ENCODE results near the gene RELN.

The RELN gene

GRCh38 chr7:103719070-103719469, 270.4 kb downstream of the RELN start:
- no peaks in the 10 kb centered on the region for H3K9me3 ChIP-seq (ENCODE audit: control insufficient read depth, low read length)
- H3K27me3 ChIP-seq (ENCODE audit: control insufficient read depth, insufficient read depth, low read length, poor library complexity, severe bottlenecking) = no peaks in the 10 kb centered on the region
- H3K4me1 ChIP-seq (ENCODE audit: control insufficient read depth, insufficient read depth, low read length) = no peaks in the 10 kb centered on the region
- no peak overlapping the region for H3K27ac ChIP-seq (ENCODE audit: insufficient read depth, low read depth, low read length, poor library complexity, severe bottlenecking)
- H3K4me3 ChIP-seq (ENCODE audit: insufficient read depth, low read depth, low read length) = no peak overlapping the region
- WGBS, 2 experiments = 84 to 92% methylated on average over 2 of the region's 2 CpGs
- no peaks in the 10 kb centered on the region for H3K36me3 ChIP-seq (ENCODE audit: control insufficient read depth, insufficient read depth, low read length)

- no peak overlapping the region for H3K4me3 ChIP-seq (ENCODE audit: insufficient read depth, low read depth, low read length)
- H3K4me1 ChIP-seq (ENCODE audit: control insufficient read depth, insufficient read depth, low read length) = no peaks in the 10 kb centered on the region
- no peaks in the 10 kb centered on the region for H3K9me3 ChIP-seq (ENCODE audit: control insufficient read depth, low read length)
- H3K27me3 ChIP-seq (ENCODE audit: control insufficient read depth, insufficient read depth, low read length, poor library complexity, severe bottlenecking) = no peaks in the 10 kb centered on the region
- no peak overlapping the region for H3K27ac ChIP-seq (ENCODE audit: insufficient read depth, low read depth, low read length, poor library complexity, severe bottlenecking)
- H3K36me3 ChIP-seq (ENCODE audit: control insufficient read depth, insufficient read depth, low read length) = no peaks in the 10 kb centered on the region
Observed at GRCh38 chr7:103718482-103719061, 270.9 kb downstream of the RELN start.

GRCh38 chr7:103717574-103717973, 271.9 kb downstream of the RELN start:
- no peak overlapping the region for H3K4me3 ChIP-seq (ENCODE audit: insufficient read depth, low read depth, low read length)
- no peaks in the 10 kb centered on the region for H3K9me3 ChIP-seq (ENCODE audit: control insufficient read depth, low read length)
- no peaks in the 10 kb centered on the region for H3K36me3 ChIP-seq (ENCODE audit: control insufficient read depth, insufficient read depth, low read length)
- H3K27me3 ChIP-seq (ENCODE audit: control insufficient read depth, insufficient read depth, low read length, poor library complexity, severe bottlenecking) = no peaks in the 10 kb centered on the region
- H3K4me1 ChIP-seq (ENCODE audit: control insufficient read depth, insufficient read depth, low read length) = no peaks in the 10 kb centered on the region
- H3K27ac ChIP-seq (ENCODE audit: insufficient read depth, low read depth, low read length, poor library complexity, severe bottlenecking) = no peak overlapping the region
- 91% methylated on average over 2 of the region's 3 CpGs; no CpG with 5 or more reads in 1 of the 2 experiments for WGBS, 2 experiments

- Histone ChIP-seq H3K27me3 (ENCODE audit: control insufficient read depth, insufficient read depth, low read length, poor library complexity, severe bottlenecking) (no peaks in the 10 kb centered on the region), H3K4me1 (ENCODE audit: control insufficient read depth, insufficient read depth, low read length) (no peaks in the 10 kb centered on the region), H3K27ac (ENCODE audit: insufficient read depth, low read depth, low read length, poor library complexity, severe bottlenecking) (no peak overlapping the region), H3K4me3 (ENCODE audit: insufficient read depth, low read depth, low read length) (no peak overlapping the region), H3K36me3 (ENCODE audit: control insufficient read depth, insufficient read depth, low read length) (no peaks in the 10 kb centered on the region), H3K9me3 (ENCODE audit: control insufficient read depth, low read length) (no peaks in the 10 kb centered on the region)
- WGBS, 2 experiments = 89 to 90% methylated on average over 4 of the region's 4 CpGs
Observed at GRCh38 chr7:103715376-103716120, 273.9 kb downstream of the RELN start.

- H3K27ac ChIP-seq (ENCODE audit: insufficient read depth, low read depth, low read length, poor library complexity, severe bottlenecking) = no peak overlapping the region
- no peaks in the 10 kb centered on the region for H3K4me1 ChIP-seq (ENCODE audit: control insufficient read depth, insufficient read depth, low read length)
- H3K4me3 ChIP-seq (ENCODE audit: insufficient read depth, low read depth, low read length) = no peak overlapping the region
- H3K27me3 ChIP-seq (ENCODE audit: control insufficient read depth, insufficient read depth, low read length, poor library complexity, severe bottlenecking) = no peaks in the 10 kb centered on the region
- H3K36me3 ChIP-seq (ENCODE audit: control insufficient read depth, insufficient read depth, low read length) = no peaks in the 10 kb centered on the region
- 87 to 90% methylated on average over 9 of the region's 9 CpGs for WGBS, 2 experiments
- no peaks in the 10 kb centered on the region for H3K9me3 ChIP-seq (ENCODE audit: control insufficient read depth, low read length)
Observed at GRCh38 chr7:103714376-103714927, 275.0 kb downstream of the RELN start.

GRCh38 chr7:103712991-103713778, 276.3 kb downstream of the RELN start:
- Histone ChIP-seq H3K9me3 (ENCODE audit: control insufficient read depth, low read length) (no peaks in the 10 kb centered on the region), H3K4me3 (ENCODE audit: insufficient read depth, low read depth, low read length) (no peak overlapping the region), H3K27me3 (ENCODE audit: control insufficient read depth, insufficient read depth, low read length, poor library complexity, severe bottlenecking) (no peaks in the 10 kb centered on the region), H3K4me1 (ENCODE audit: control insufficient read depth, insufficient read depth, low read length) (no peaks in the 10 kb centered on the region), H3K36me3 (ENCODE audit: control insufficient read depth, insufficient read depth, low read length) (no peaks in the 10 kb centered on the region), H3K27ac (ENCODE audit: insufficient read depth, low read depth, low read length, poor library complexity, severe bottlenecking) (no peak overlapping the region)
- WGBS, 2 experiments = 84 to 94% methylated on average over 3 to 4 of the region's 4 CpGs

GRCh38 chr7:103711413-103711812, 278.0 kb downstream of the RELN start:
- H3K36me3 ChIP-seq (ENCODE audit: control insufficient read depth, insufficient read depth, low read length) = no peaks in the 10 kb centered on the region
- 59 to 82% methylated on average over 2 to 4 of the region's 4 CpGs for WGBS, 2 experiments
- H3K27ac ChIP-seq (ENCODE audit: insufficient read depth, low read depth, low read length, poor library complexity, severe bottlenecking) = no peak overlapping the region
- H3K4me3 ChIP-seq (ENCODE audit: insufficient read depth, low read depth, low read length) = no peak overlapping the region
- no peaks in the 10 kb centered on the region for H3K4me1 ChIP-seq (ENCODE audit: control insufficient read depth, insufficient read depth, low read length)
- H3K9me3 ChIP-seq (ENCODE audit: control insufficient read depth, low read length) = no peaks in the 10 kb centered on the region
- no peaks in the 10 kb centered on the region for H3K27me3 ChIP-seq (ENCODE audit: control insufficient read depth, insufficient read depth, low read length, poor library complexity, severe bottlenecking)

GRCh38 chr7:103710247-103710646, 279.2 kb downstream of the RELN start:
- Histone ChIP-seq H3K9me3 (ENCODE audit: control insufficient read depth, low read length) (no peaks in the 10 kb centered on the region), H3K36me3 (ENCODE audit: control insufficient read depth, insufficient read depth, low read length) (no peaks in the 10 kb centered on the region), H3K27me3 (ENCODE audit: control insufficient read depth, insufficient read depth, low read length, poor library complexity, severe bottlenecking) (no peaks in the 10 kb centered on the region), H3K4me1 (ENCODE audit: control insufficient read depth, insufficient read depth, low read length) (no peaks in the 10 kb centered on the region), H3K27ac (ENCODE audit: insufficient read depth, low read depth, low read length, poor library complexity, severe bottlenecking) (no peak overlapping the region), H3K4me3 (ENCODE audit: insufficient read depth, low read depth, low read length) (no peak overlapping the region)
- 75 to 79% methylated on average over 1 of the region's 2 CpGs for WGBS, 2 experiments

GRCh38 chr7:103706805-103707204, 282.7 kb downstream of the RELN start:
- Histone ChIP-seq H3K27me3 (ENCODE audit: control insufficient read depth, insufficient read depth, low read length, poor library complexity, severe bottlenecking) (no peaks in the 10 kb centered on the region), H3K4me1 (ENCODE audit: control insufficient read depth, insufficient read depth, low read length) (no peaks in the 10 kb centered on the region), H3K27ac (ENCODE audit: insufficient read depth, low read depth, low read length, poor library complexity, severe bottlenecking) (no peak overlapping the region), H3K36me3 (ENCODE audit: control insufficient read depth, insufficient read depth, low read length) (no peaks in the 10 kb centered on the region), H3K4me3 (ENCODE audit: insufficient read depth, low read depth, low read length) (no peak overlapping the region), H3K9me3 (ENCODE audit: control insufficient read depth, low read length) (no peaks in the 10 kb centered on the region)
- 71 to 96% methylated on average over 1 of the region's 1 CpG for WGBS, 2 experiments

GRCh38 chr7:103705542-103705941, 283.9 kb downstream of the RELN start:
- WGBS, 2 experiments = 81 to 93% methylated on average over 3 of the region's 3 CpGs
- H3K27ac ChIP-seq (ENCODE audit: insufficient read depth, low read depth, low read length, poor library complexity, severe bottlenecking) = no peak overlapping the region
- H3K4me1 ChIP-seq (ENCODE audit: control insufficient read depth, insufficient read depth, low read length) = no peaks in the 10 kb centered on the region
- H3K36me3 ChIP-seq (ENCODE audit: control insufficient read depth, insufficient read depth, low read length) = no peaks in the 10 kb centered on the region
- H3K4me3 ChIP-seq (ENCODE audit: insufficient read depth, low read depth, low read length) = no peak overlapping the region
- no peaks in the 10 kb centered on the region for H3K9me3 ChIP-seq (ENCODE audit: control insufficient read depth, low read length)
- no peaks in the 10 kb centered on the region for H3K27me3 ChIP-seq (ENCODE audit: control insufficient read depth, insufficient read depth, low read length, poor library complexity, severe bottlenecking)
